Measurements from ENCODE around the gene ZNHIT2.

ZNHIT2 gene

GRCh38 chr11:65077451-65077850 lies 40.0 kb downstream of the ZNHIT2 start:
- Histone ChIP-seq H3K4me3 (ENCODE audit: low read depth in 1 of 2, low read length in 2 of 2) (no peak overlapping the region), H3K4me2 (ENCODE audit: insufficient read depth, low read length) (peak overlapping the region; percentile 38), H2AFZ (ENCODE audit: low read depth, low read length) (no peak overlapping the region), H3K9me3 (ENCODE audit: insufficient read depth, low read length, severe bottlenecking) (no peaks in the 10 kb centered on the region), H3K27me3 (ENCODE audit: insufficient read depth, low read length, poor library complexity) (no peaks in the 10 kb centered on the region), H3K4me1 (ENCODE audit: insufficient read depth, low read length) (peaks cover 46% of the 10 kb centered on the region), H3K9ac (ENCODE audit: low read depth, low read length) (no peak overlapping the region), H3K36me3 (ENCODE audit: insufficient read depth, low read length) (peaks cover 67% of the 10 kb centered on the region), H3K27ac (ENCODE audit: low read length) (no peak overlapping the region), H4K20me1 (ENCODE audit: insufficient read depth, low read length) (peaks cover 45% of the 10 kb centered on the region), H3K79me2 (ENCODE audit: insufficient read depth, low read length) (peaks cover 47% of the 10 kb centered on the region)
- TF ChIP-seq CTCF (IDR thresholded peaks at IDR 0.05; ENCODE audit: borderline replicate concordance, extremely low read depth, low read length, poor library complexity, severe bottlenecking) (peak; percentile 26), EZH2 (IDR thresholded peaks at IDR 0.05; ENCODE audit: borderline replicate concordance, low read depth, low read length, severe bottlenecking) (no peak)
- DNase-seq (peak; percentile 23), ATAC-seq (ENCODE audit: insufficient read depth, low read depth) (peak; percentile 34; the same call in 1 of the 3 replicates)

GRCh38 chr11:65072631-65072966 lies 44.9 kb downstream of the ZNHIT2 start:
- ATAC-seq (ENCODE audit: insufficient read depth, low read depth), result no peak
- Histone ChIP-seq H3K27ac (ENCODE audit: low read length) (no peak overlapping the region), H3K4me2 (ENCODE audit: insufficient read depth, low read length) (no peak overlapping the region)

GRCh38 chr11:65071907-65072630 lies 45.4 kb downstream of the ZNHIT2 start:
- Histone ChIP-seq H3K27me3 (ENCODE audit: insufficient read depth, low read length, poor library complexity) (no peaks in the 10 kb centered on the region), H3K9ac (ENCODE audit: low read depth, low read length) (no peak overlapping the region), H4K20me1 (ENCODE audit: insufficient read depth, low read length) (peaks cover under 1% of the 10 kb centered on the region; the same call in 1 of the 2 replicates), H3K4me2 (ENCODE audit: insufficient read depth, low read length) (no peak overlapping the region), H3K27ac (ENCODE audit: low read length) (no peak overlapping the region), H3K4me1 (ENCODE audit: insufficient read depth, low read length) (no peaks in the 10 kb centered on the region), H2AFZ (ENCODE audit: low read depth, low read length) (no peak overlapping the region), H3K4me3 (ENCODE audit: low read depth in 1 of 2, low read length in 2 of 2) (no peak overlapping the region), H3K36me3 (ENCODE audit: insufficient read depth, low read length) (peaks cover 14% of the 10 kb centered on the region), H3K79me2 (ENCODE audit: insufficient read depth, low read length) (no peaks in the 10 kb centered on the region), H3K9me3 (ENCODE audit: insufficient read depth, low read length, severe bottlenecking) (no peaks in the 10 kb centered on the region)
- ATAC-seq (ENCODE audit: insufficient read depth, low read depth), result no peak
- TF ChIP-seq EZH2 (IDR thresholded peaks at IDR 0.05; ENCODE audit: borderline replicate concordance, low read depth, low read length, severe bottlenecking), result no peak
- TF ChIP-seq CTCF (IDR thresholded peaks at IDR 0.05; ENCODE audit: borderline replicate concordance, extremely low read depth, low read length, poor library complexity, severe bottlenecking), result no peak
- DNase-seq, result no peak

More at GRCh38 chr11:65072631-65072966, 44.9 kb downstream of the ZNHIT2 start:
- H4K20me1 ChIP-seq (ENCODE audit: insufficient read depth, low read length), result peaks cover 6% of the 10 kb centered on the region
- DNase-seq, result no peak
- H3K4me3 ChIP-seq (ENCODE audit: low read depth in 1 of 2, low read length in 2 of 2), result no peak overlapping the region
- H3K79me2 ChIP-seq (ENCODE audit: insufficient read depth, low read length), result peaks cover 2% of the 10 kb centered on the region
- no peaks in the 10 kb centered on the region for H3K27me3 ChIP-seq (ENCODE audit: insufficient read depth, low read length, poor library complexity)
- H2AFZ ChIP-seq (ENCODE audit: low read depth, low read length), result no peak overlapping the region
- H3K36me3 ChIP-seq (ENCODE audit: insufficient read depth, low read length), result peaks cover 19% of the 10 kb centered on the region
- TF ChIP-seq CTCF (IDR thresholded peaks at IDR 0.05; ENCODE audit: borderline replicate concordance, extremely low read depth, low read length, poor library complexity, severe bottlenecking) (no peak), EZH2 (IDR thresholded peaks at IDR 0.05; ENCODE audit: borderline replicate concordance, low read depth, low read length, severe bottlenecking) (no peak)
- H3K9me3 ChIP-seq (ENCODE audit: insufficient read depth, low read length, severe bottlenecking), result no peaks in the 10 kb centered on the region
- no peak overlapping the region for H3K9ac ChIP-seq (ENCODE audit: low read depth, low read length)
- peaks cover 4% of the 10 kb centered on the region; the same call in 1 of the 2 replicates for H3K4me1 ChIP-seq (ENCODE audit: insufficient read depth, low read length)

All from DND-41 (cell line).